Gastroesophageal sphincter (tissue), 4 donors: ENCODE results near the gene MAGEF1. TPM values are rescaled to one million over a fixed set of nuclear protein-coding genes. Genes with fewer than 3 reads are reported as not detected.

Source experiments
- ATAC-seq: fragments of 150-250 bp; one replicate; pipeline ENCODE4 v1.9.1; 2016; ENCODE audit warnings: mild to moderate bottlenecking, moderate library complexity
- H3K27ac ChIP-seq, 4 donors: fragments of 200-600 bp; sonication (generic) in 3 of 4; 1 replicate in 3 of 4; 2 replicates in 1 of 4; pipeline ENCODE4 v1.5.1; 2016 to 2019
- H3K27me3 ChIP-seq: fragments of 200-600 bp; sonication (generic); one replicate; pipeline ENCODE4 v1.5.1; 2019
- H3K36me3 ChIP-seq, 2 donors: fragments of 200-600 bp; sonication (generic); one replicate each; pipeline ENCODE4 v1.5.1; 2019; ENCODE audit warnings: control low read depth in 1 of 2
- H3K4me1 ChIP-seq, 3 donors: fragments of 200-600 bp; sonication (generic); 1 replicate in 2 of 3; 2 replicates in 1 of 3; pipeline ENCODE4 v1.5.1; 2016 to 2019; ENCODE audit warnings: control low read depth in 2 of 3
- H3K4me3 ChIP-seq, 2 donors: fragments of 200-600 bp; sonication (generic); one replicate each; pipeline ENCODE4 v1.5.1; 2019; ENCODE audit warnings: mild to moderate bottlenecking in 1 of 2, moderate library complexity in 1 of 2
- H3K9me3 ChIP-seq, 3 donors: fragments of 200-600 bp; sonication (generic); one replicate each; pipeline ENCODE4 v1.5.1; 2017 to 2019; ENCODE audit warnings: control low read depth in 2 of 3
- CTCF ChIP-seq, 4 experiments: fragments of 200-600 bp in 2 of 4; fragments of 450-650 bp in 2 of 4; sonication (generic) in 1 of 4; IDR thresholded peaks; one replicate each; pipeline ENCODE4 v1.5.1; 2017 to 2019; ENCODE audit warnings: antibody characterized with exemption in 4 of 4, mild to moderate bottlenecking in 2 of 4, moderate library complexity in 2 of 4
- EP300 ChIP-seq: sonication (generic); formaldehyde crosslinking; IDR thresholded peaks from one replicate; pipeline ENCODE4 v1.6.1; 2017; ENCODE audit warnings: antibody characterized with exemption, mild to moderate bottlenecking
- POLR2A ChIP-seq, 2 donors: fragments of 450-650 bp; IDR thresholded peaks; one replicate each; pipeline ENCODE4 v1.6.1; 2017; ENCODE audit warnings: antibody characterized with exemption in 2 of 2, mild to moderate bottlenecking in 2 of 2, moderate library complexity in 1 of 2
- POLR2AphosphoS5 ChIP-seq: sonication (generic); formaldehyde crosslinking; IDR thresholded peaks from one replicate; pipeline ENCODE4 v1.6.1; 2017; ENCODE audit warnings: antibody characterized with exemption
- WGBS, 2 donors: methylation state at CpG; one replicate each; pipeline ENCODE4 v1.1.5; 2018; ENCODE audit warnings: low coverage in 1 of 2; 5-methylcytosine and 5-hydroxymethylcytosine counted together
- total RNA-seq, 4 donors: library from RNA; depleted of rRNA; stranded (reverse); fragments of >200 nt; gene quantifications; one replicate each; pipeline ENCODE4 v1.1.0, GENCODE V29; 2016

MAGEF1 gene
- total RNA-seq, 4 donors from 2014 or later, result 36.9 to 47.8 (median 41.9) TPM

- no peaks in the 10 kb centered on the region for H3K9me3 ChIP-seq
- no peak overlapping the region for H3K27ac ChIP-seq
- no peaks in the 10 kb centered on the region for H3K27me3 ChIP-seq
- H3K4me3 ChIP-seq, result no peak overlapping the region
- TF ChIP-seq POLR2AphosphoS5, result no peak
- no peak for TF ChIP-seq CTCF (IDR thresholded peaks at IDR 0.05)
- TF ChIP-seq EP300, result no peak
- TF ChIP-seq POLR2A (IDR thresholded peaks at IDR 0.05), result no peak
- WGBS, 2 donors, result 63 to 64% methylated on average over 3 of the region's 3 CpGs
- no peak for ATAC-seq
- no peaks in the 10 kb centered on the region for H3K36me3 ChIP-seq
- H3K4me1 ChIP-seq, result peaks cover 0 to 46% (median 0%) of the 10 kb centered on the region in 3 donors
Observed at GRCh38 chr3:184694716-184695115, 17.1 kb downstream of the MAGEF1 start.

DNA sequence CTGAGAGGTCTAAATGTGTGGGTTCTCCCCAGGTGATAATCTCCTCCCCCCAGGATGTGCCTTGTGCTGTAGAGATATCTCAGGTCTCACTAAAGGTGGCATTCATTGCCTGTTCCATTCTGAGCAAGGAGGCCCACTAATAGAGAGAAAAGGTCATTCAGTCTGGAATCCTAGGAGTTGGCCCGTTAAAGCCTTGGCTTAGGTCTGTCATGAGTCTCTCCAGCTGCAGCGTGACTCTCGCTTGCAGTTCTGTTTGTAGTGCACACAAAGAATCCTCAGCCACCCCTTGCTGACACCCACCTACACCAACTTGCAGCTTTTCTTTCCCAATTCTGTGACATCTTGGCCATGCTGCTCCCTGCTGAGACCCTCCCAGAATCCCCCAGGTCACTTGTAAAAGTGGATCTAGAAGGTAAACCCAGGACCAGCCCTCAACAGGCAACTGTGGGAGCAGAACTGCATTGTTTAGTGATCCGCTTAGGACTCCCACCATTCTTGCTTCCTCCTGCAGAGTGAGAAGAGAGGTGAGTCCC, 17.7 kb downstream of the MAGEF1 start:
- no peak overlapping the region for H3K4me3 ChIP-seq
- WGBS, 2 donors, result 63 to 78% methylated on average over 3 to 4 of the region's 4 CpGs
- H3K9me3 ChIP-seq, result no peaks in the 10 kb centered on the region
- no peaks in the 10 kb centered on the region for H3K27me3 ChIP-seq
- TF ChIP-seq EP300 (no peak), POLR2AphosphoS5 (no peak), POLR2A (IDR thresholded peaks at IDR 0.05) (no peak), CTCF (IDR thresholded peaks at IDR 0.05) (no peak)
- no peaks in the 10 kb centered on the region for H3K36me3 ChIP-seq
- H3K27ac ChIP-seq, result no peak overlapping the region
- peaks cover 0 to 50% (median 0%) of the 10 kb centered on the region in 3 donors for H3K4me1 ChIP-seq
- no peak for ATAC-seq

DNA sequence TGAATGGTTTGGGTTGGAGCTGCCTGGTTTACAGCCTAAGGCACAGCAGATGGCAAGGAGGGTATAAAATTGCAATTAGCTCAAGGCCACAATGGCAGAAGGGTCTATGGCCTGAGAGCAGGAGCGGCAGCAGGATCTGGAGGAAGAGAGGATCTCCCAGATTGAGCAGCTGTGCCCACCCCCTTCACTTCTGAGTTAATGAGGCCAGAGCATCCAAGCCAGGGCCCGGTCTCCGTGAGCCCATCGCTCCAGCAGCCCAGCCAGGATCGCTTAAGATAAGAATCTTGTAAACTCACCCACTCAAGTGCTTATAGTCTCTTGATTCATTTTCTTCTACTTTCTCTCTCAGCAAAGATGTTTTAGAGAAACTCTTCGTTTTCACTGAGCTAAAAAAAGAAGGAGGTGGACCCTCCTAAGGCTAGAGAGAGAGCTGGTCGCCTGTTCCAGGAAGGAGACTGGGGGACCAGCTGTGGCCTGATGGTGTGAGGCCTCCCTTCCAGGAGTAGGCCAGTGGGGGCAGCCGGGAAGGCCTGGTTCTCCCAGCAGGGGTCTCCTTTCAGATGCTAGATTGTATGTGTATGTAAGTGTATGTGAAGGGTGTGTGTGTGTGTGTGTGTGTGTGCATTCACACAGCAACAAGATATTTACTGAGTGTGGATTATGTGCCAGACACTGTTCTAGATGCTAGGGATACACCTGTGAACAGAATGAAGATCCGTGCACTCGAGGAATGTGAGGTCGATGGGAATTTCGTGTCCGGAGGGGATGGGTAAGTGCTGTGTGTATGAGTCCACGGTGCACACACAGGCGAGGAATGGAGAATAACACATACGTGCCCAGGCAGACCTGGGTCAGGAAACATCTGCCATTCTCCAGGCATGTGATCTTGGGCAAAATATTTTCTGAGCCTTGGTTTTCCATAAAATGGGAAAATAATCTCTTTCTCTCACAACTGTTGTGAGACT, 18.6 kb downstream of the MAGEF1 start:
- WGBS, 2 donors, result 61 to 86% methylated on average over 10 to 15 of the region's 16 CpGs
- no peaks in the 10 kb centered on the region for H3K27me3 ChIP-seq
- no peak for ATAC-seq
- H3K27ac ChIP-seq, result peak overlapping the region in 1 of 4 donors; percentile 19
- peaks cover 0 to 59% (median 8%) of the 10 kb centered on the region in 3 donors for H3K4me1 ChIP-seq
- H3K9me3 ChIP-seq, result no peaks in the 10 kb centered on the region
- TF ChIP-seq POLR2AphosphoS5 (no peak), EP300 (no peak), POLR2A (IDR thresholded peaks at IDR 0.05) (no peak), CTCF (IDR thresholded peaks at IDR 0.05) (no peak)
- H3K36me3 ChIP-seq, result no peaks in the 10 kb centered on the region
- no peak overlapping the region for H3K4me3 ChIP-seq

- TF ChIP-seq POLR2AphosphoS5, result no peak
- no peak for TF ChIP-seq EP300
- no peak for TF ChIP-seq CTCF (IDR thresholded peaks at IDR 0.05)
- no peaks in the 10 kb centered on the region for H3K36me3 ChIP-seq
- peak overlapping the region in 1 of 2 donors; percentile 24 for H3K4me3 ChIP-seq
- H3K27me3 ChIP-seq, result no peaks in the 10 kb centered on the region
- no peaks in the 10 kb centered on the region for H3K9me3 ChIP-seq
- WGBS, 2 donors, result 26 to 34% methylated on average over 6 to 7 of the region's 23 CpGs
- H3K4me1 ChIP-seq, result peaks cover 0 to 72% (median 14%) of the 10 kb centered on the region in 3 donors
- peak overlapping the region in 2 of 4 donors; percentile 21 to 45 for H3K27ac ChIP-seq
- peak; percentile 29 for ATAC-seq
Observed at GRCh38 chr3:184691397-184692231, 20.2 kb downstream of the MAGEF1 start.
